Gastroesophageal sphincter (tissue), 3 donors: ENCODE data around the gene TRABD2B.

Source experiments
- POLR2A ChIP-seq, 2 donors: fragments of 450-650 bp; IDR thresholded peaks; one replicate each; pipeline ENCODE4 v1.6.1; 2017; ENCODE audit warnings: antibody characterized with exemption in 2 of 2, mild to moderate bottlenecking in 2 of 2, moderate library complexity in 1 of 2
- TF ChIP-seq, protein P1 (sequence below), 4 experiments: fragments of 200-600 bp in 2 of 4; fragments of 450-650 bp in 2 of 4; sonication (generic) in 1 of 4; IDR thresholded peaks; one replicate each; pipeline ENCODE4 v1.5.1; 2017 to 2019; ENCODE audit warnings: antibody characterized with exemption in 4 of 4, mild to moderate bottlenecking in 2 of 4, moderate library complexity in 2 of 4

DNA sequence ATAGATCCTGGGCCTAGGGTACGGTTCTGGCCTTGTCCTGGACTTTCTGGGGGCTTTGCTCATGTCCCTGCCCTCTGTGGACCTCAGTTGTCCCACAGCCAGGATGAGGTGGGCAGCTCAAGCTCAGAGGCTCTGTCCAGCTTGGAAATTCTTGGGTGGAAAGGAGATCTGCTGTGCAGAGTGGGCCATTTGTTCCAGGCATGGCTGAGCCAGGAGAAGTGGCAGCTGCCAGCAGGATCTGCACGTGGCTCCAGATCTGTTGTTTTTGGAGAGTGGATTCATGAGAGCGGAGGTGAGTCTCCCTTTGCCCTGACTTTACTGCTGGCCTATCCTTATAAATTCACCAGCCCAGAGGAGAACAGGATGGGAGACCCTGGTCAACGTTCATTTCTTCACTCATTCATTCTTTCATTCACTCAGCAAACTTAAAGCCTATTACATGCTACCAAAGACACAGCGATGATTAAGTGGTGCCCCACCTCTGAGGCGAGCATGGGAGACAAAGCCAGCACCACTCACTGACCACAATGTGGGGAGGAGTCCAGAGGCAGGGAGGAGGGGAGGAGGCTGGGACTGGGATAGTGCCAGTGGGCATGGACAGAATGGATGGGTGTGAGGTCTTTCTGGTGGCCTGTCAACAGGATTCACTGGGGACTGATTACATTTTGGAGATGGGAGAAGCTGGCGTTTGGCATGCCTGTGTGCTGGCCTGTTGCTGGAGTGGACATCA is 205.1 kb downstream of the TRABD2B start:
- TF ChIP-seq, protein P1, sequence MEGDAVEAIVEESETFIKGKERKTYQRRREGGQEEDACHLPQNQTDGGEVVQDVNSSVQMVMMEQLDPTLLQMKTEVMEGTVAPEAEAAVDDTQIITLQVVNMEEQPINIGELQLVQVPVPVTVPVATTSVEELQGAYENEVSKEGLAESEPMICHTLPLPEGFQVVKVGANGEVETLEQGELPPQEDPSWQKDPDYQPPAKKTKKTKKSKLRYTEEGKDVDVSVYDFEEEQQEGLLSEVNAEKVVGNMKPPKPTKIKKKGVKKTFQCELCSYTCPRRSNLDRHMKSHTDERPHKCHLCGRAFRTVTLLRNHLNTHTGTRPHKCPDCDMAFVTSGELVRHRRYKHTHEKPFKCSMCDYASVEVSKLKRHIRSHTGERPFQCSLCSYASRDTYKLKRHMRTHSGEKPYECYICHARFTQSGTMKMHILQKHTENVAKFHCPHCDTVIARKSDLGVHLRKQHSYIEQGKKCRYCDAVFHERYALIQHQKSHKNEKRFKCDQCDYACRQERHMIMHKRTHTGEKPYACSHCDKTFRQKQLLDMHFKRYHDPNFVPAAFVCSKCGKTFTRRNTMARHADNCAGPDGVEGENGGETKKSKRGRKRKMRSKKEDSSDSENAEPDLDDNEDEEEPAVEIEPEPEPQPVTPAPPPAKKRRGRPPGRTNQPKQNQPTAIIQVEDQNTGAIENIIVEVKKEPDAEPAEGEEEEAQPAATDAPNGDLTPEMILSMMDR (IDR thresholded peaks at IDR 0.05) = no peak
- no peak for TF ChIP-seq POLR2A (IDR thresholded peaks at IDR 0.05)
